Activated CD4-positive, alpha-beta T cell treated with anti-CD3 and anti-CD28 coated beads, Interleukin-2, amount 50 U/mL, for 16 hours (primary cell): ENCODE measurements around the gene PRRT4.

ENCODE experiments used
- DNase-seq: peaks from one replicate; pipeline ENCODE4 v3.0.0-alpha.2; 2020

PRRT4 gene

GRCh38 chr7:128394904-128395496 lies 33.5 kb upstream of the PRRT4 start:
- DNase-seq: no peak

- no peak for DNase-seq
Observed at GRCh38 chr7:128393526-128394330, 32.2 kb upstream of the PRRT4 start.

GRCh38 chr7:128392446-128393327 lies 31.2 kb upstream of the PRRT4 start:
- DNase-seq: no peak

- no peak for DNase-seq
Observed at GRCh38 chr7:128391805-128392204, 30.3 kb upstream of the PRRT4 start.

GRCh38 chr7:128390871-128391565 lies 29.5 kb upstream of the PRRT4 start:
- DNase-seq: no peak

- no peak for DNase-seq
Observed at GRCh38 chr7:128389618-128390329, 28.3 kb upstream of the PRRT4 start.

GRCh38 chr7:128389085-128389617 lies 27.7 kb upstream of the PRRT4 start:
- no peak for DNase-seq

- no peak for DNase-seq
Observed at GRCh38 chr7:128388145-128388485, 26.6 kb upstream of the PRRT4 start.

- DNase-seq: peak; percentile 70
Observed at GRCh38 chr7:128387216-128388144, 26.0 kb upstream of the PRRT4 start.

GRCh38 chr7:128385988-128386925 lies 24.8 kb upstream of the PRRT4 start:
- DNase-seq: no peak

- no peak for DNase-seq
Observed at GRCh38 chr7:128384726-128385125, 23.2 kb upstream of the PRRT4 start.

GRCh38 chr7:128383776-128384175 lies 22.3 kb upstream of the PRRT4 start:
- no peak for DNase-seq

GRCh38 chr7:128381161-128381821 lies 19.8 kb upstream of the PRRT4 start:
- peak; percentile 48 for DNase-seq

GRCh38 chr7:128380483-128381106 lies 19.1 kb upstream of the PRRT4 start:
- no peak for DNase-seq

- DNase-seq: no peak
Observed at GRCh38 chr7:128379900-128380479, 18.5 kb upstream of the PRRT4 start.

- DNase-seq: no peak
Observed at GRCh38 chr7:128378637-128379036, 17.1 kb upstream of the PRRT4 start.

- no peak for DNase-seq
Observed at GRCh38 chr7:128376077-128376476, 14.6 kb upstream of the PRRT4 start.

GRCh38 chr7:128374041-128374440 lies 12.6 kb upstream of the PRRT4 start:
- DNase-seq: no peak
